GM21528 (cell line): ENCODE data around the gene EP400.
"Not testable (repeated sequence)": the region's sequence is repeated elsewhere in the genome, so short reads cannot be mapped to it uniquely, and the experiment has no call there.

Experiments
- ATAC-seq: cut with Tn5 transposase; IDR thresholded peaks from one replicate; pipeline ENCODE4 v1.9.1; 2021; ENCODE audit warnings: mild to moderate bottlenecking, moderate library complexity; ENCODE audit not compliant: unreplicated experiment, low FRiP score

Gene EP400

GRCh38 chr12:131947482-131948027 lies 2.2 kb upstream of the EP400 start:
- ATAC-seq, result no peak

GRCh38 chr12:131948166-131948712 lies 1.5 kb upstream of the EP400 start:
- ATAC-seq, result no peak

GRCh38 chr12:131948713-131949430 lies 870 bp upstream of the EP400 start:
- ATAC-seq, result not testable (repeated sequence)

- peak; percentile 35 for ATAC-seq
These were observed 606 bp downstream of the EP400 start for GRCh38 chr12:131950182-131950913.

GRCh38 chr12:131953810-131954209 lies 4.1 kb downstream of the EP400 start:
- ATAC-seq, result not testable (repeated sequence)

GRCh38 chr12:131954460-131954859 lies 4.7 kb downstream of the EP400 start:
- ATAC-seq, result not testable (repeated sequence)

GRCh38 chr12:131959116-131959515 lies 9.4 kb downstream of the EP400 start:
- no peak for ATAC-seq

GRCh38 chr12:131959641-131960589 lies 10.2 kb downstream of the EP400 start:
- no peak for ATAC-seq

- ATAC-seq, result not testable (repeated sequence)
These were observed 11.0 kb downstream of the EP400 start for GRCh38 chr12:131960590-131961325.

- ATAC-seq, result not testable (repeated sequence)
These were observed 11.6 kb downstream of the EP400 start for GRCh38 chr12:131961328-131961727.

- ATAC-seq, result no peak
These were observed 12.3 kb downstream of the EP400 start for GRCh38 chr12:131962069-131962468.

GRCh38 chr12:131963381-131963780 lies 13.6 kb downstream of the EP400 start:
- no peak for ATAC-seq

GRCh38 chr12:131965073-131965472 lies 15.3 kb downstream of the EP400 start:
- ATAC-seq, result no peak

- no peak for ATAC-seq
These were observed 21.5 kb downstream of the EP400 start for GRCh38 chr12:131971226-131971625.

GRCh38 chr12:131975228-131975627 lies 25.5 kb downstream of the EP400 start:
- no peak for ATAC-seq

GRCh38 chr12:131979606-131980005 lies 29.9 kb downstream of the EP400 start:
- no peak for ATAC-seq

- ATAC-seq, result no peak
These were observed 30.5 kb downstream of the EP400 start for GRCh38 chr12:131980263-131980662.

- no peak for ATAC-seq
These were observed 31.6 kb downstream of the EP400 start for GRCh38 chr12:131981388-131981787.

GRCh38 chr12:131982041-131982440 lies 32.3 kb downstream of the EP400 start:
- ATAC-seq, result no peak

- no peak for ATAC-seq
These were observed 33.3 kb downstream of the EP400 start for GRCh38 chr12:131983026-131983425.
